Progenitor cell of endocrine pancreas (in vitro differentiated cells): ENCODE measurements around the gene SCAMP4. TPM values are rescaled to one million over a fixed set of nuclear protein-coding genes. Genes with fewer than 3 reads are reported as not detected.

ENCODE experiments used
- DNase-seq: peaks from one replicate; pipeline ENCODE4 v3.0.0; 2021; ENCODE audit warnings: low spot score; ENCODE audit not compliant: unreplicated experiment
- H3K27ac Mint-ChIP-seq: 2 replicates; pipeline ENCODE4 v1.8.0; 2021; ENCODE audit warnings: mild to moderate bottlenecking, moderate library complexity, mixed read lengths
- H3K27me3 Mint-ChIP-seq: 2 replicates; pipeline ENCODE4 v1.8.0; 2021; ENCODE audit warnings: mixed read lengths
- H3K36me3 Mint-ChIP-seq: 2 replicates; pipeline ENCODE4 v1.8.0; 2022; ENCODE audit warnings: mixed read lengths; ENCODE audit not compliant: insufficient read depth
- H3K4me1 Mint-ChIP-seq: 2 replicates; pipeline ENCODE4 v1.8.0; 2021; ENCODE audit warnings: low read depth, mixed read lengths
- H3K4me3 Mint-ChIP-seq: 2 replicates; pipeline ENCODE4 v1.8.0; 2021; ENCODE audit warnings: low read depth, mild to moderate bottlenecking, moderate library complexity, mixed read lengths
- H3K9me3 Mint-ChIP-seq: 2 replicates; pipeline ENCODE4 v1.8.0; 2021; ENCODE audit warnings: low read depth, mixed read lengths
- total RNA-seq: library from RNA; stranded (reverse); gene quantifications from 2 replicates; pipeline ENCODE4 v1.2.1, GENCODE V29; 2021
- TF ChIP-seq, protein P1 (sequence below): fragments of 200-600 bp; sonication (generic); IDR thresholded peaks from one replicate; pipeline ENCODE4 v1.5.0; 2021; ENCODE audit warnings: antibody characterized with exemption, mild to moderate bottlenecking; ENCODE audit not compliant: unreplicated experiment

SCAMP4 gene
- total RNA-seq, 1 donor from 2014 or later, result 102 TPM

DNA sequence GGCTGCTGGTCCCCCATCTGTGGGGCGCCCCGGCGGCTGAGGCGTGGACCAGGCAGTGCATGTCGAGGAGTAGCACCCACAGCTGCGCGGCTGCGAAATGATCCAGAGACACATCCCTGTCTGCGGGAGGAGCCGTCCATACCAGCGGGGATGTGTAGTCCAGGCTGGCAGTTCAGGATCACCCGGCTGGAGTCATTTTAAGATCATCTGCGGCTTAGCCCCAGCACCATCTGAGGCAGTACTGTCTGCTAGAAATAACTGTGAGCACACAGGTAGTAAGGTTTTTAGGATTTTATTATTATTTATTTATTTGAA is 3.1 kb downstream of the SCAMP4 start:
- TF ChIP-seq, protein P1, sequence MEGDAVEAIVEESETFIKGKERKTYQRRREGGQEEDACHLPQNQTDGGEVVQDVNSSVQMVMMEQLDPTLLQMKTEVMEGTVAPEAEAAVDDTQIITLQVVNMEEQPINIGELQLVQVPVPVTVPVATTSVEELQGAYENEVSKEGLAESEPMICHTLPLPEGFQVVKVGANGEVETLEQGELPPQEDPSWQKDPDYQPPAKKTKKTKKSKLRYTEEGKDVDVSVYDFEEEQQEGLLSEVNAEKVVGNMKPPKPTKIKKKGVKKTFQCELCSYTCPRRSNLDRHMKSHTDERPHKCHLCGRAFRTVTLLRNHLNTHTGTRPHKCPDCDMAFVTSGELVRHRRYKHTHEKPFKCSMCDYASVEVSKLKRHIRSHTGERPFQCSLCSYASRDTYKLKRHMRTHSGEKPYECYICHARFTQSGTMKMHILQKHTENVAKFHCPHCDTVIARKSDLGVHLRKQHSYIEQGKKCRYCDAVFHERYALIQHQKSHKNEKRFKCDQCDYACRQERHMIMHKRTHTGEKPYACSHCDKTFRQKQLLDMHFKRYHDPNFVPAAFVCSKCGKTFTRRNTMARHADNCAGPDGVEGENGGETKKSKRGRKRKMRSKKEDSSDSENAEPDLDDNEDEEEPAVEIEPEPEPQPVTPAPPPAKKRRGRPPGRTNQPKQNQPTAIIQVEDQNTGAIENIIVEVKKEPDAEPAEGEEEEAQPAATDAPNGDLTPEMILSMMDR, result no peak
- no peak for DNase-seq
- Mint-ChIP-seq H3K27me3 (no peaks in the 10 kb centered on the region), H3K4me1 (peaks cover 8% of the 10 kb centered on the region), H3K27ac (no peak overlapping the region), H3K9me3 (no peaks in the 10 kb centered on the region), H3K36me3 (peaks cover 7% of the 10 kb centered on the region), H3K4me3 (peak overlapping the region; percentile 7)

DNA sequence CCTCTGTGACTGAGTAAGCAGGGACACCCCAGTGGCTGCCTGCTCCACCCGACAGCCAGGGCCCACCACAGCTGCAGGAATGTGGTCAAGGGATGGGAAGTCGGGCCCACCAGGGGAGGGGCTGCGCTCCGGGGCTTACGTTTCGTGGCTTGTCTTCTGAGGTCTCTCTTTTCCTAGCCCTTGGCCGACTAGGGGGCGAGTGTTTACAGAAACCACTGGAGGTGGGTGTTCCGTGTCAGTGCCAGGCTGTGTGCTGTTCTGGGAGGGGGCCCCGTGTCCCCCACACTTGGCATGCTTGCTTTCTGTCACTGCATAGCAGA is 4.5 kb downstream of the SCAMP4 start:
- no peaks in the 10 kb centered on the region for H3K4me1 Mint-ChIP-seq
- H3K27me3 Mint-ChIP-seq, result no peaks in the 10 kb centered on the region
- no peak for DNase-seq
- no peak overlapping the region for H3K4me3 Mint-ChIP-seq
- TF ChIP-seq, protein P1, result no peak
- no peaks in the 10 kb centered on the region for H3K9me3 Mint-ChIP-seq
- H3K36me3 Mint-ChIP-seq, result peaks cover 7% of the 10 kb centered on the region
- H3K27ac Mint-ChIP-seq, result no peak overlapping the region

DNA sequence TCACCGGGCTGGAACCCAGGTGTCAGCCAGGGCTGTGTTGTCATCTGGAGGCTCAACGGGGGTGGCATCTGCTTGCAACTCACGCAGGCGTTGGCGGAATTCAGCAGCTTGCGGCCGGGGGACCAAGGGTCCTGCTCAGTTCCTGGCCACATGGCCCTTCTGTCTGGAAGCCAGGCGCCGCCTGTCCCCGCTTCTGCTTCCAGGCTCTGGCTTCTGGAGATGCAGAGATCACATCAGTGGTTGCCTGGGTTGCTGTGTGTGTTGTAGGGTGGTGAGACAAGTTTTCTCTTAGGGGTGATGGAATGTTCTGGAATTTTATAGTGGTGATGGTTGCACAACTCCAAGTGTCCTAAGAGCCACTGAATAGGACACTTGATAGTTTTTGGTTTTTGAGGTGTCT is 5.0 kb downstream of the SCAMP4 start:
- Mint-ChIP-seq H3K4me3 (no peak overlapping the region), H3K27ac (peak overlapping the region; percentile 92), H3K27me3 (no peaks in the 10 kb centered on the region), H3K4me1 (no peaks in the 10 kb centered on the region), H3K9me3 (no peaks in the 10 kb centered on the region), H3K36me3 (peaks cover 7% of the 10 kb centered on the region)
- DNase-seq, result no peak
- TF ChIP-seq, protein P1, result no peak

DNA sequence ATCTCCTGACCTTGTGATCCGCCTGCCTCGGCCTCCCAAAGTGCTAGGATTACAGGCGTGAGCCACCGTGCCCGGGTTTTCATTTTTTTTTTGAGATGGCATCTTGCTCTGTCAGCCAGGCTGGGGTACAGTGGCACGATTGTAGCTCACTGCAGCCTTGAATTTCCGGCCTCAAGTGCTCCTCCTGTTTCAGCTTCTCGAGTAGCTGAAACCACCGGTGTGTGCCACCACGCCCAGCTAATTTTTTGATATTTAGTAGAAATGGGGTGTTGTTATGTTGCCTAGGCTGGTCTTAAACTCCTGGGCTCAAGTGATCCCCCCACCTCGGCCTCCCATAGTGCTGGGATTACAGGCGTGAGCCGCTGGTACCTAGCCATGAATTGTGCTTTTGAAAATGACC is 5.9 kb downstream of the SCAMP4 start:
- no peak for DNase-seq
- no peaks in the 10 kb centered on the region for H3K4me1 Mint-ChIP-seq
- no peaks in the 10 kb centered on the region for H3K27me3 Mint-ChIP-seq
- H3K36me3 Mint-ChIP-seq, result peaks cover 7% of the 10 kb centered on the region
- H3K27ac Mint-ChIP-seq, result no peak overlapping the region
- H3K4me3 Mint-ChIP-seq, result no peak overlapping the region
- TF ChIP-seq, protein P1, result no peak
- H3K9me3 Mint-ChIP-seq, result no peaks in the 10 kb centered on the region

DNA sequence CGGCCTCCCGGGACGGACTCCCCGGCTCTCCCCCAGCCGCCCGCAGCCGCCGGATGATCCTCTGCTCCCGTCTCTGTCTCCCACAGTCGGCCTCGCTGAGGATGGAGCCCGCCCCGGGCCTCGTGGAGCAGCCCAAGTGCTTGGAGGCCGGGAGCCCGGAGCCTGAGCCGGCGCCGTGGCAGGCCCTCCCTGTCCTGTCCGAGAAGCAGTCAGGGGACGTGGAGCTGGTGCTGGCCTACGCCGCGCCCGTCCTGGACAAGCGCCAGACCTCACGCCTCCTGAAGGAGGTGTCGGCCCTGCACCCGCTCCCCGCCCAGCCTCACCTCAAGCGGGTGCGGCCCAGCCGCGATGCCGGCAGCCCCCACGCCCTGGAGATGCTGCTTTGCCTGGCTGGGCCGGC is 6.8 kb downstream of the SCAMP4 start:
- Mint-ChIP-seq H3K36me3 (peaks cover 7% of the 10 kb centered on the region), H3K9me3 (no peaks in the 10 kb centered on the region), H3K27ac (no peak overlapping the region), H3K4me3 (no peak overlapping the region), H3K27me3 (no peaks in the 10 kb centered on the region), H3K4me1 (no peaks in the 10 kb centered on the region)
- TF ChIP-seq, protein P1, result no peak
- no peak for DNase-seq
